Measurements from ENCODE around the gene MICALL2.

DNA sequence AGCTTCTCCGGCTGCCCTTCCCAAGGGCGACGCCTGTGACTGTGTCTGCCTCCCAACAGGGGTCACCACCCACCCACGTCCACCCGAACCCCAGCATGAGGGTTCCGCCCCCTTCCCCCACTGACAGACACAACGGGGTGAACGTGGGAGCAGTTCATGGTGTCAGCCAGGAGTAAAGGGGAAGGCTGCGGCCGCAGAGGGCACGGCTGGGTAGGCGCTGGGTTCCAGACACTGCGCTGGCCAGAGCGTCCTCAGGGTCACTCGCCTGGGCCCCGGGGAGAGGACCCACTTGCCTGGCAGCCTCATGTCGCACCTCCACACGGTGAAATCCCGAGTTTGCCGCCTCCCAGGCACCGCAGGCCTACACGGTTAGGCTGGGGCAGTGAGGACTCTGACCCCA lies 23.8 kb upstream of the MICALL2 start:
- TF ChIP-seq, protein P1, sequence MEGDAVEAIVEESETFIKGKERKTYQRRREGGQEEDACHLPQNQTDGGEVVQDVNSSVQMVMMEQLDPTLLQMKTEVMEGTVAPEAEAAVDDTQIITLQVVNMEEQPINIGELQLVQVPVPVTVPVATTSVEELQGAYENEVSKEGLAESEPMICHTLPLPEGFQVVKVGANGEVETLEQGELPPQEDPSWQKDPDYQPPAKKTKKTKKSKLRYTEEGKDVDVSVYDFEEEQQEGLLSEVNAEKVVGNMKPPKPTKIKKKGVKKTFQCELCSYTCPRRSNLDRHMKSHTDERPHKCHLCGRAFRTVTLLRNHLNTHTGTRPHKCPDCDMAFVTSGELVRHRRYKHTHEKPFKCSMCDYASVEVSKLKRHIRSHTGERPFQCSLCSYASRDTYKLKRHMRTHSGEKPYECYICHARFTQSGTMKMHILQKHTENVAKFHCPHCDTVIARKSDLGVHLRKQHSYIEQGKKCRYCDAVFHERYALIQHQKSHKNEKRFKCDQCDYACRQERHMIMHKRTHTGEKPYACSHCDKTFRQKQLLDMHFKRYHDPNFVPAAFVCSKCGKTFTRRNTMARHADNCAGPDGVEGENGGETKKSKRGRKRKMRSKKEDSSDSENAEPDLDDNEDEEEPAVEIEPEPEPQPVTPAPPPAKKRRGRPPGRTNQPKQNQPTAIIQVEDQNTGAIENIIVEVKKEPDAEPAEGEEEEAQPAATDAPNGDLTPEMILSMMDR (IDR thresholded peaks at IDR 0.05; ENCODE audit: low read depth, low read length), result no peak
- no peak for TF ChIP-seq POLR2A (IDR thresholded peaks at IDR 0.05; ENCODE audit: extremely low read depth, insufficient read length)
- TF ChIP-seq, protein P2, sequence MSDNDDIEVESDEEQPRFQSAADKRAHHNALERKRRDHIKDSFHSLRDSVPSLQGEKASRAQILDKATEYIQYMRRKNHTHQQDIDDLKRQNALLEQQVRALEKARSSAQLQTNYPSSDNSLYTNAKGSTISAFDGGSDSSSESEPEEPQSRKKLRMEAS (IDR thresholded peaks at IDR 0.05; ENCODE audit: low read depth, low read length), result no peak

Data from NB4 (cell line).